ENCODE results near the gene RPS14. TPM values are rescaled to one million over a fixed set of nuclear protein-coding genes. Genes with fewer than 3 reads are reported as not detected.

Gene RPS14
- total RNA-seq, 1 experiment from 2014 or later, result 3,804 TPM

DNA sequence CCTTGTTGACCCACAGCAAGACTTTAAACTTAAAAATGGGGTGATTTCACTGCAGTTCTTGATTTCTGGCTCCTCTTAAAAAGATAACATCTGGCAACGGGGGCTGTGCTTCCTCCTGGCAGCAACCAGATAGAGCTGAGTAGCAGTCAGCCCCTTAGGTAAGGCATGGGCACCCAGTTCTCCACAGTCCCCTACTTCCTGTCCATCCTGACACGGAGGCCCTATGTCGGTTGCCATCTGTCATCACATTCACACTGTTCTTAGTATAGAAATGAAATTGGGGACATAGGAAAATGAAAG is 48.5 kb downstream of the RPS14 start:
- no peak for DNase-seq (ENCODE audit: low spot score)

DNA sequence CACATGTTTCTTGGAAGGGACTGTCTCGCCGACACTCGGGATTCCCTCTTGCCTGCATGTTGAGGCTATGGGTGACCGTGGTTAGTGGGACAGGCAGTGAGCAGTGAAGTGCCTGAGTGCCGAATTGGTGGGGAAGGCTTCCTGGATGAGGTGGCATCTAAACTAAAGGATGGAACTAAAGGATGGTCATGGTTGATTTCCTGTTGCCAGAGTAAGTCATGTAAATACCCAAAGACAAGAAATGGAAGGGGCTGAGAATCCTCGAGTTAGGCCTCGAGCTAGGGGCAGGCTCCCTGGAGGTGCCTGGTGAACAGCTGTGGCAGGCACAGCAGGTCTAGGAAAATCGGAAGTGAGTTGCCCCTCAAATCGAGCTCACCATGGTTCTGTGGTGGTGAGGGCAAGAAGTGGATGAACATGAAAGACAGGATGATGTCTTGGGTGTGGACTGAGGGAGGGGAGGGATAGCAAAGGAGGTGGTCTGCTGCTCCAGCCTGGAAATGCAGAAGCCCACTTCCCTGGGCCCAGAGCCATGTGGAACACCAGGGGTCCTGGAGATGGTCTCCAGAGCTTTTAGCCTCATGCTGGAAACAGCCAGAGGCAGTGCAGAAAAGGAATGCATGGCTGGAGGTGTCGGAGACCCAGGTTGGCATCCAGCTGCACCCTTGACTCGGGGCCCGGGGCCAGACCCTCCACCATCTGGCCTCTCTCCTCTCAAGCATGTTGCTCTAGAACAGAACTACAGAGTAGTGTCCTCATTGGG is 49.0 kb downstream of the RPS14 start:
- DNase-seq (ENCODE audit: low spot score), result no peak

DNA sequence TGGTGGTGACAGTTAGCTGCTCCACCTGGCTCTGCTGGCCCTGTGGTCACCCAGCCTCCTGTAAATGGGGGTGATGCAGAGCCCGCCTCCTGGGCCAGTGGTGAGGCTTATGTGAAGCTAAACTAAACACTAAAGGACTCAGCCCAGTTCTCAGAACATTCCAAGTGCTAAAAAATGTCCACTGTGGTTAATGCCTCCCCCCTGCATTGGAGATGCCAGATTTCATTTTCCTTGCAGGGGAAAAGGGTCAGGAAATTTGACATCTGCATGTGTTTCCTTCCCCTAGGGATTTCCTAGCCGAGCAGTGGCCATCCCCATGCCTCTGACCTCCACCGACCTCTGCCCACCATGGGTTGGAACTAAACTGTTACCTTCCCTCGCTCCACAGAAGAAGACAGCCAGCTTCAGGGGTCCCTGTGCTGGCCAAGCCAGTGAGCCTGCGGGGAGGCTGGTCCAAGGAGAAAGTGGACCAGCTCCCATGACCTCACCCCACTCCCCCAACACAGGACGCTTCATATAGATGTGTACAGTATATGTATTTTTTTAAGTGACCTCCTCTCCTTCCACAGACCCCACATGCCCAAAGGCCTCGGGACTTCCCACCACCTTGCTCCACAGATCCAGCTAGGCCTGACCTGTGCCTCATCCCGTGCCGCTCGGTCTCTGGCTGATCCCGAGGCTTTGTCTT is 49.9 kb downstream of the RPS14 start:
- DNase-seq (ENCODE audit: low spot score), result no peak

DNA sequence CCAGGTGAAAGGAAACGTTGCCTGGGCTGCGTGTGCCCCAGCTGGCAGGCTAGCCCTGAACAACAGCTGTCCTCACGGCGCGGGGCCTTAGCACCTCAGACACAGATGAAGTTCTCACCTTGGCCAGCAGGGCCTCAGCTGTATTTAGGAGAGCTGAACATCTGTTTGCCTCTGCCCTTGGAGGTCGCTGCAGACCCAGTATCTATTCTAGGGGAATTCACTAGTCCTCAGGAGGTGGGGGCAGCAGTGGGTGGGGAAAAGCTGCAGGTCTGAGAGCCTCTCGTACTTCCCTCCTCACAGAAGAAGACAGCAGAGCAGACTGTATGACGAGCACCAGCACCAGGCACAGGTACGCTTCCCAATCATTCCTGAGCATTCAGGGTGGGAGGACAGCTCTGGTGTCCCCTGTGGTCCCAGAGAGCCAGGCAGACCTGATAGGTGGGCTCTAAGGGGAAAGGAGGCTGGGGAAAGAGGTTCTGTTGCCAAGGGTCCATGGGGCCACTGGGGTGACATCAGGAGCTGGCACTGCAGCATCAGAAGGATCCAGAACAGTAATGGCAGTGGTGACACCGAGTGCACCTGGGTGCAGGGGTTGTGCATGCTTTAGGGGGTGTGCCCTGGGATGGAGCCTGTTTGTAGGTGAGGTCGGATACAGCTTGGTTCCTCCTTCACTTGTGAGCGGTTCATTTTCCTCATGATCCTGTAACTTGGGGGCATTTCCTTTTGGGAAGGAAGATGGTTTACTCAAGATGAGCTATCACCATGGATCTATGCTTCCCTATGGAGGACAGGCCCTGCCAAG is 50.6 kb downstream of the RPS14 start:
- DNase-seq (ENCODE audit: low spot score), result no peak

DNA sequence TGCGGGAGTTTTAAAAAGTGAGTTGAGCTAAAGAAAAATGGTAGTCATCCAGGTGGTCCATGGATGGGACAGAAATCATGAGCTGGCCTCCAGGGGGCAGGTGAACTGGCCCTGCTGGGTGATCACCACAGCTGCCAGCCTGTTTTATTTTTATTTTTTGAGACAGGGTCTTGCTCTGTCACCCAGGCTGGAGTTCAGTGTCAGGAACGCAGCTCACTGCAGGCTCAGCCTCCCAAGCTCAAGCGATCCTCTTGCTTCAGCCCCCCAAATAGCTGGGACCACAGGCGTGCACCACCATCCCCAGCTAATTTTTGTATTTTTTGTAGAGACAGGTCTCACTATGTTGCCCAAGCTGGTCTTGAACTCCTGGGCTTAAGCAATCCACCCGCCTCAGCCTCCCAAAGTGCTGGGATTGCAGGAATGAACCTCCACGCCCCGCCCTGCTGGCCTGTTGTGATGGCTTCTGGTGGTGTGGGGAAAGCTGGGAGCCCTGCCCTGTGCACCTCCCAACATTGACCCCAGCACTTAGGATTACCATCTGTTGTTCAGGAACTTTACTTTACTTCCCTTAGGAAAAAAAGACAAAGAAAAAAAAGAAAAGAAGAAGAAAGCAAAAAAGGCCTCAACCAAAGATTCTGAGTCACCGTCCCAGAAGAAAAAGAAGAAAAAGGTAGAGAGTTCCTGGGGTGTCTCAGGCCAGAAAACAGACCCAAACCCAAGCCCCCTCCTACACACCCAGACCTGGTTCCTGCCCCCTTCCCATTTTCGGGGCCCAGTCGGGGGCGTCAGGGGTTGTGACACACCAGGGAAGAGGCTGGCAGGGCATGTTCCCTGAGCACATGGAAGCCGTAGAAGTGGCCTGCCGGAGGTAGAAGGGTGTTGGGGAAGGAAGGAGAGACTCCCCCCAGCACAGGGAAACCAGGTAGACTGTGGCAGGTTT is 51.5 kb downstream of the RPS14 start:
- DNase-seq (ENCODE audit: low spot score), result no peak

DNA sequence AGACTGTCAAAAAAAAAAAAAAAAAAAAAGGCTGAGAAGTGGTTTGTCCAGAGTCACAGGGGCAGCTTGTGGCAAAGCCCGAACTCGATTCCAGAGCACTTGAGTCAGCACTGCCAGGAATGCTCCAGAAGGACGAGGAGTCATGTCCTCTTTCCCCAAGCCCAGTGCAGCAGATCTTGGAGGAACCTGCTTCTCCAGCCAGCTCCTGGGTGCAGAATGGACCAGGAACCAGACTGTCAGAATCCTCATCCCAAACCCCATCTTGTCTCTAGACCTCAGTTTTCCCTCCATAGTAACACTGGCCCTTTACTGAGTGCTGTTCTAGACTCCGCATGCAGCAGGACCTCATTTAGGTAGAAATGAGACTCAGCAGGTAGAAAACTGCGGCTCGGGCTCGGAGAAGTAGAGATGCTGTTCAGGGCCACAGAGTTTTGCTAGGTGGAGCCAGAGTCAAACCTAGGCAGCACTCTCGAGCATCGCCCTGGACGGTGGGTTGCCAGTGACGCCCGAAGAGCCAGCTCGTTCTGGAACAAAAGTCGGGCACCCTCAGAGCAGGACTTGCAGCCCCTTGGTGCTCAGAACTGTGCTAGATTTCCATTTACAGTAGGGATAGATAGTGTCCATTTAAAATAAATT is 52.3 kb downstream of the RPS14 start:
- no peak for DNase-seq (ENCODE audit: low spot score)

DNA sequence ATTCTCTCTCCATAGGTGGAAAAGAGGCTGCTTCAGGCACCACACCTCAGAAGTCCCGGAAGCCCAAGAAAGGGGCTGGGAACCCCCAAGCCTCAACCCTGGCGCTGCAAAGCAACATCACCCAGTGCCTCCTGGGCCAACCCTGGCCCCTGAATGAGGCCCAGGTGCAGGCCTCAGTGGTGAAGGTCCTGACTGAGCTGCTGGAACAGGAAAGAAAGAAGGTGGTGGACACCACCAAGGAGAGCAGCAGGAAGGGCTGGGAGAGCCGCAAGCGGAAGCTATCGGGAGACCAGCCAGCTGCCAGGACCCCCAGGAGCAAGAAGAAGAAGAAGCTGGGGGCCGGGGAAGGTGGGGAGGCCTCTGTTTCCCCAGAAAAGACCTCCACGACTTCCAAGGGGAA is 53.3 kb downstream of the RPS14 start:
- no peak for DNase-seq (ENCODE audit: low spot score)

DNA sequence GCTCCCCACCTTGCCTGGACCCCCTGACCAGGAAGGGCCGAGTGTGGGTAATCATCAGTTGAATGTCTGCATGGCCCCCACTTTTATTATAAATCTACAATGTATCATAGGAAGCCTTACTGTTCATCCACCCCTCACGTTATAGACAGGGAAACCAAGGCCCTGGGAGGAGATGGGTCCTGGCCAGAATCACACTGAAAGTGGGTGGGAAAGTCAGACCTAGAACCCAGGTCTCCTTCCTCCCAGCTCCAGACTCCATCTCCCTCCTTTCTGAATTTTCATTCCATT is 53.9 kb downstream of the RPS14 start:
- DNase-seq (ENCODE audit: low spot score), result no peak

DNA sequence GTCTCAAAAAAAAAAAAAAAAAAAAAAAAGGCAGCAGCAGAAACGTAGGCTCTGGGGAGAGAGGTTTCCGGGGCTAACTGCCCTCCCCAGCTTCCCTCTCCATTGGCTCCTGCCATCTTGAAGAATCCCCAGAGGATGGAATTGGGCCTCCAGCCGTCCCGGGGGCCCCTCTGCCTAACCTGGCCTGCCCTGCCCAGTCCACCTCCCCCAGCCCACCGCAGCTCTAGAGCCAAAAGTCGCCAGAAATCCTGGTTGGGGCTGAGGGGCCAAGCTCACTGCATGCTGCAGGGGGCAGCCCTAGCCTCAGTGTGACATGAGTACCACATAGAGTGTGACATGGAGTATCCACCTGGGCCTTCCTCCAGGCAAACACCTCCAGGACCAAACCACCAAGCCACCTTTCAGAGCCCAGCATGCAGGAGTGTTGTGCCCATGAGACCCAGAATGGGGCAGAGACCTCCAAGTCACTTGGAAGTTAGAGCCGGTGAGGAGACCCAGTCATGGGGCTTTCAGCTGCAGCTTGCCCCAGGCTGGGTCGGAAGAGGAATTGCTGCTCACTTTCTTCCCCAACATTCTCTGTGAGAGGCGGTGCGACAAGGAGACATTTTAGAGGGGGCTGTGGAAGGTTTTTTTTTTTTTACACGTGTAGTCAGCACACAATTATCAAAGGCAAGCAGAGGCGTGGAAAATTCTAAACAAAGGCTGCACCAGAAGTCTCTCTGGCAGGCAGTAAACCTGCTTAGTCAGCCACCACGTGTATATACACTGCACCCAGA is 54.4 kb downstream of the RPS14 start:
- DNase-seq (ENCODE audit: low spot score), result no peak

DNA sequence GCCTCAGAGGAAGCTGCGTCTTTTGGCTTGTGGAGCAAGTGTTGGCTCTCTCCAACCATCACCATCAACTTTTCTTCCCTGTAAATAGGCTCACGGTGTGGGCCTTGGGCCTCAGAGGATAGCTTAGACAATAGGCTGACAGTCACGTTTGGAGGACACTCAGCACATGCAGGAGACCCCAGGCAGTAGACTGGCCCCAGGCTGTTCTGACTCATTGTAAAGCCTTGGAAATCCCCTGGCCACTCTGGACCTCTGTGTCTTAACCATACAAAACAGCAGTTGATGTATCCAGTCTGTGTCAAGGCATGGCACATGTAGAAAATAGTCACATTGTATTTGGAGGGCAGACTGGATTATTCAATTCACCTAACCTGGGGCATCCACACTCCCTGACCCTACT is 55.4 kb downstream of the RPS14 start:
- DNase-seq (ENCODE audit: low spot score), result peak; percentile 67

DNA sequence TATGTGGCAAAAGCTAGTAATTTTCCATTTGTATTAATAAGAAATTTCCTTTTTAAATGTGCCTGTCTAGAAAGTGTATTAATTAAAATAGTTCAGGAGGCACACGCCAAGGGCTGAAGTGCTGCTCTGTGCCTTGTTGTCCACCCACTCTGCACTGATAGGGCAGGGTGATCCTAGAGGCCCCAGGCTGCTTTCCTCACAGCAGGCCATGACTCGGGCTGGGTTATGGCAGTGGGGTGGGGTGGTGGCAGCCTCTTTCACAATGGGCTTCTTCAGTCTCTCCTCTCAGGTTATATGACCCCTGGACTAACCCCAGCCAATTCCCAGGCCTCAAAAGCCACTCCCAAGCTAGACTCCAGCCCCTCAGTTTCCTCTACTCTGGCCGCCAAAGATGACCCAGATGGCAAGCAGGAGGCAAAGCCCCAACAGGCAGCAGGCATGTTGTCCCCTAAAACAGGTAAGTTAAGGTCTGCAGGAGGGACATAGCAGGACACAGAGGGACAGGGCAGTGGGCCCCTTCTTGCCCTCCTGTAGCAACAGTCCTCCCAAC is 56.4 kb downstream of the RPS14 start:
- no peak for DNase-seq (ENCODE audit: low spot score)

DNA sequence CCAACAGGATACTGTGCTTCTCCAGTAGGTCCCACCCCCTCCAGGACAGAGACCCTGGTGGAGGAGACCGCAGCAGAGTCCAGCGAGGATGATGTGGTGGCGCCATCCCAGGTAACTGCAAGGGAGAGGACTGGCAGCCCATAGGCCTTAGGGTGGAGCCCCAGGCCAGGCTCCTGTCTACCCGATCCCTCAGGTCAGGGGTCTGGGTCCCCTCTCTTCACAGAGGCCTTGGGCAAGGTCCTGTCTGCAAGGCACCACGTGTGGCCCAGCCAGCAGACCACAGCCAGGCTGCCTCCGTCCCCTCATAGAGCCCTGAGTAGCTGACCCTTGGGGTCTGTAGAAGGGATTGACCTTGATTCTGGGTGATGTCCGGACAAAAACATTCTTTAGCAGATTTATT is 56.9 kb downstream of the RPS14 start:
- DNase-seq (ENCODE audit: low spot score), result no peak

Other genes starting within 250 kb of the RPS14 start
- gene CAMK2A, start 160.0 kb downstream of the RPS14 start, total RNA-seq (2014; rRNA removed; shearing (Covaris generic)), result 1.2 and 1.3 TPM in 2 replicates
- 1.9 and 5.0 TPM in 2 replicates for gene ARSI, start 146.8 kb downstream of the RPS14 start, total RNA-seq (2014; rRNA removed; shearing (Covaris generic))
- gene TCOF1, start 92.0 kb downstream of the RPS14 start, total RNA-seq (2014; rRNA removed; shearing (Covaris generic)), result 56.5 and 58.3 TPM in 2 replicates
- 1.1 TPM in 1 of 2 replicates, not detected in the other for gene CD74, start 36.8 kb downstream of the RPS14 start, total RNA-seq (2014; rRNA removed; shearing (Covaris generic))
- 55.4 and 77.8 TPM in 2 replicates for gene NDST1, start 58.4 kb upstream of the RPS14 start, total RNA-seq (2014; rRNA removed; shearing (Covaris generic))
- 7.2 and 9.0 TPM in 2 replicates for gene SYNPO, start 190.9 kb upstream of the RPS14 start, total RNA-seq (2014; rRNA removed; shearing (Covaris generic))
- gene MYOZ3, start 211.5 kb upstream of the RPS14 start, total RNA-seq (2014; rRNA removed; shearing (Covaris generic)), result 0.07 and 0.45 TPM in 2 replicates

Data from A172 (cell line).